Neutrophil (primary cell): ENCODE measurements around the gene SFXN5.

Experiments
- H3K27ac ChIP-seq: fragments of 200-600 bp; sonication (generic); 2 replicates; pipeline ENCODE4 v1.5.1; 2016; ENCODE audit warnings: mild to moderate bottlenecking, moderate library complexity
- H3K27me3 ChIP-seq: fragments of 200-600 bp; sonication (generic); 2 replicates; pipeline ENCODE4 v1.6.0; 2016; ENCODE audit warnings: mild to moderate bottlenecking
- H3K36me3 ChIP-seq: fragments of 200-600 bp; sonication (generic); 2 replicates; pipeline ENCODE4 v1.5.1; 2017
- H3K4me1 ChIP-seq, 2 experiments: fragments of 200-600 bp in 1 of 2; sonication (generic) in 1 of 2; 1 replicate in 1 of 2; 2 replicates in 1 of 2; pipeline versions ENCODE4 v1.5.1 to v1.6.1; 2013 to 2016; ENCODE audit warnings: low read depth in 1 of 2, low read length in 1 of 2, mild to moderate bottlenecking in 1 of 2, moderate library complexity in 1 of 2; ENCODE audit not compliant: control insufficient read depth in 1 of 2, insufficient read depth in 1 of 2
- H3K4me3 ChIP-seq, 2 experiments: fragments of 200-600 bp in 1 of 2; sonication (generic) in 1 of 2; 1 replicate in 1 of 2; 2 replicates in 1 of 2; pipeline ENCODE4 v1.5.1; 2013 to 2016; ENCODE audit warnings: low read depth in 1 of 2, low read length in 1 of 2, mild to moderate bottlenecking in 1 of 2, moderate library complexity in 1 of 2
- H3K9me3 ChIP-seq: fragments of 200-600 bp; sonication (generic); 2 replicates; pipeline ENCODE4 v1.5.1; 2016
- TF ChIP-seq, protein P1 (sequence below): fragments of 200-600 bp; sonication (generic); IDR thresholded peaks from 2 replicates; pipeline ENCODE4 v1.5.1; 2016; ENCODE audit warnings: antibody characterized with exemption

SFXN5 gene

DNA sequence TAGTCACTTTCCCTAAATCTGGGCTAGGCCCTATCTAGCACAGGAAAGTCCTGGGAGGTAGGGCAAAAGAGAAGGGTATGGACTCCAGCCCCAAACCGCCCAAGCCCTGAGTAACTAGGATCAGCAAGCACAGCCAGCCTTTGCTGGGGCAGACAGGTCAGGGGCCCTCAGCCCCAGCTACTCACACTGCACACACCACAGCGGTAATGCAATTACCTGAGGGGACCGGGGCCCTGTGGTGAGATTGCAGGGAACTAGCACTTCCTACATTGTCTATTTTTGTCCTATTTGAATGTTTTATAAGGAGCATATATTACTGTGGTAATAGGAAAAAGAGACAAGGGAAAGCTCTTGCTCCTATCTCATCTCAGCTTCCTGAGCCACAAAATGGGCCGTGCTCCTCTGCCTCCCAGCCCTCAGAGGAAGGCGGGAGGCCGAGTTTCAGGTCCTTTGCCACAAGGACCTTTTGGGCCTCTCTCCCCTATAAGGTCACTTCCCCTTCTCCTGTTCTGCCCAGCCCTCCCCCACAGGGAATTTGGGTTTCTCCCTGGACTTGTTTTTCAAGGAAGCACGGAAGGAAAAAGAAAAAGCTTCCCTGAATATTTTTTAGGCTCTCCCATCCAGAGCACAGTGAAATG, 20.8 kb upstream of the SFXN5 start:
- H3K9me3 ChIP-seq, result no peaks in the 10 kb centered on the region

DNA sequence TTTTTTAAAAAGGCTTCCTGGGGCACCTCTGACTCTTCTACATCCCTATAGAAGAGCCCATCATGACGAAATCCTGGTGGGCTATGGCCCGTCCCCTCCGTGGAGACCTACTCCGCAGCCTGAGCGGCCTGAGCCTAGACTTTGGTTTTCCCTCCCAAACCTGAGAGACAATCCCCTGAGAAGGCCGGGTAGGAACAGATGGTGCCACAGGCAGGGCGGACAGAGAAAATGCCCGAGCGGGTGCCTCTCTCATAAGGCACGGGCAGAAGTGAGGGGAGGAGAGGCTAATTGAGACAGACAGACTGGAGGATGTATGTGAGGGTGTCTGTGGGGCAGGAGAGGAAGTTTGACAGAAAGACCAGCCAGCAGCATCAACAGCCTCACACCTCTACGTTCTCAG, 20.2 kb upstream of the SFXN5 start:
- H3K4me1 ChIP-seq, result peaks cover 20 to 21% of the 10 kb centered on the region in 2 experiments
- TF ChIP-seq, protein P1, sequence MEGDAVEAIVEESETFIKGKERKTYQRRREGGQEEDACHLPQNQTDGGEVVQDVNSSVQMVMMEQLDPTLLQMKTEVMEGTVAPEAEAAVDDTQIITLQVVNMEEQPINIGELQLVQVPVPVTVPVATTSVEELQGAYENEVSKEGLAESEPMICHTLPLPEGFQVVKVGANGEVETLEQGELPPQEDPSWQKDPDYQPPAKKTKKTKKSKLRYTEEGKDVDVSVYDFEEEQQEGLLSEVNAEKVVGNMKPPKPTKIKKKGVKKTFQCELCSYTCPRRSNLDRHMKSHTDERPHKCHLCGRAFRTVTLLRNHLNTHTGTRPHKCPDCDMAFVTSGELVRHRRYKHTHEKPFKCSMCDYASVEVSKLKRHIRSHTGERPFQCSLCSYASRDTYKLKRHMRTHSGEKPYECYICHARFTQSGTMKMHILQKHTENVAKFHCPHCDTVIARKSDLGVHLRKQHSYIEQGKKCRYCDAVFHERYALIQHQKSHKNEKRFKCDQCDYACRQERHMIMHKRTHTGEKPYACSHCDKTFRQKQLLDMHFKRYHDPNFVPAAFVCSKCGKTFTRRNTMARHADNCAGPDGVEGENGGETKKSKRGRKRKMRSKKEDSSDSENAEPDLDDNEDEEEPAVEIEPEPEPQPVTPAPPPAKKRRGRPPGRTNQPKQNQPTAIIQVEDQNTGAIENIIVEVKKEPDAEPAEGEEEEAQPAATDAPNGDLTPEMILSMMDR, result no peak
- no peaks in the 10 kb centered on the region for H3K9me3 ChIP-seq
- no peak overlapping the region for H3K4me3 ChIP-seq
- peaks cover 4% of the 10 kb centered on the region for H3K27me3 ChIP-seq
- peak overlapping the region; percentile 63 for H3K27ac ChIP-seq
- no peaks in the 10 kb centered on the region for H3K36me3 ChIP-seq

More for the DNA sequence above, 20.8 kb upstream of the SFXN5 start:
- H3K36me3 ChIP-seq, result no peaks in the 10 kb centered on the region
- H3K27me3 ChIP-seq, result peaks cover 9% of the 10 kb centered on the region
- no peak overlapping the region for H3K4me3 ChIP-seq
- H3K27ac ChIP-seq, result peak overlapping the region; percentile 63
- H3K4me1 ChIP-seq, result peaks cover 20 to 21% of the 10 kb centered on the region in 2 experiments
- TF ChIP-seq, protein P1, result no peak

DNA sequence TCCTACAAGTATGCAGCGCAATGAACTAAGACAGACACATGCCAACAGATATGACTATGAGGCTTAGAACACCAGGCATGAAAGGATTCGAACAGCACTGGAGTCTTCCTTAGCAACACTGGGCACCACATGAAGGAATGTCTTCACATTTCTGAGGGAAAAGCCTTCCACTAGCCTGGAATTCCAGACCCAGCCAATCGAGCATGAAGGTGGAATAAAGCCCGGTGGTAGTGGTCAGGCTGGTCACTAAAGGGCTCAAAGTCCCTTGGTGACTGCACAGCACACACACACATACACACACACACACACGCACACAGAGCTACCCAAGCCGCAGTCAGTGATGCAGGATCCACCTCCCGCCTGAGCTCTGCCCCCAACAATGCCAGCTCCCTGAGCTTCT, 19.7 kb upstream of the SFXN5 start:
- Histone ChIP-seq H3K4me3 (no peak overlapping the region), H3K4me1 (peaks cover 20 to 21% of the 10 kb centered on the region in 2 experiments), H3K27ac (no peak overlapping the region), H3K27me3 (no peaks in the 10 kb centered on the region), H3K9me3 (no peaks in the 10 kb centered on the region), H3K36me3 (no peaks in the 10 kb centered on the region)
- TF ChIP-seq, protein P1, result no peak

DNA sequence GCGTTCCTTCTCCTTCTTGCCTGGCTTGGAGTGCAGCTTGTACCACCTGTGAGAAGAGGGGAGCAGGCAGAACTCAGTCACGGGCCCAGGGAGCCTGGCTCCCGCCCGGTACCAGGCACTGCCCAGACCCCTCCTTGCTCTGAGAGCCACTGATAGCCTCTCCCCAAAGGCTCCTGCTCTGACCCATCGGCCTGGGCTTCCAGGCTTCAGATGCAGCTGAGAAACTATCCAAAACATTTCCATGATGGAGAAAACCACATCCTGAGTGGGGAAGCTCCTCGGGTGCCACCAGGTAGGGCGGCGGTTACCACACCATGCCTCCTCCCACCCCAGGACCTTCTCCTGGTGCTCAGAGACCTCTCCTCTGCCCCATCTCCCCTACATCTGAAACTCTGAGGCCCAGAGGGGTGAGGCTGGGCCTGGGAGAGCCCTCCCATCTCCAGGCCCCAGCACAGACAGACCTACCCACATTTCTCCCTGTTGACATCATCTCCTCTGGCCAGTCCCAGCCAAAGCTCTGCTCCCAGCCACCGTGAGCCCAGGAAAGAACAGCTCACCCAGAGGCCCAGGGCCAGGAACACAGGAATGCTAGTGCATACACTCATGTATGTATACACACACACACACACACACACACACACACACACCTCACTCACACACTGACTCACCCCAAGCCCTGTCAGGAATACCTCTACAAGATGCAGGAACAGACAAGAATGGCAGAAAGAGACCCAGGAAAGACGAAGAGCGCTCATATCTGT, 17.9 kb upstream of the SFXN5 start:
- H3K27me3 ChIP-seq, result no peaks in the 10 kb centered on the region
- no peak overlapping the region for H3K4me3 ChIP-seq
- no peaks in the 10 kb centered on the region for H3K9me3 ChIP-seq
- no peaks in the 10 kb centered on the region for H3K36me3 ChIP-seq
- peaks cover 20 to 21% of the 10 kb centered on the region in 2 experiments for H3K4me1 ChIP-seq
- TF ChIP-seq, protein P1, result no peak
- H3K27ac ChIP-seq, result no peak overlapping the region

DNA sequence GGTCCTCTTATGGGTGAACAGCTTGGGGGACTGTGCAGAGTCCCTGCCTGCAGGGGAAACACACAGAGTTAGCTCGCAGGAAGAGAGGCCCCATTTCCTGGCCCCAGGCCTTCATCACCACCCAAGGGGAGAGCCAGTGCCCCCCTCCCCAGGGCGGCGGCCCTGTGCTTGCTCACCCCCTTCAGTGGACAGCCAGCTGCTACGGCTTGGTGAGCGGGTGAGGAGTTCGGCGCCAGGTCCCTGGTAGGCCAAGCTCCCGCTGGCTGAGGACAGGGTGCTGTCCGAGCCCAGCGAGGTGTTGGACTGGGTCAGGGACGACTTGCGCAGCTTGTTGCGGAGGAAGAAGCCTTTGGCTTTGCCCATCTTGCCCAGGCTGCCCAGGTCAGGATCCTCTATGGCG, 17.2 kb upstream of the SFXN5 start:
- peaks cover 20 to 21% of the 10 kb centered on the region in 2 experiments for H3K4me1 ChIP-seq
- no peaks in the 10 kb centered on the region for H3K27me3 ChIP-seq
- H3K9me3 ChIP-seq, result no peaks in the 10 kb centered on the region
- no peak overlapping the region for H3K27ac ChIP-seq
- TF ChIP-seq, protein P1, result no peak
- H3K36me3 ChIP-seq, result no peaks in the 10 kb centered on the region
- no peak overlapping the region for H3K4me3 ChIP-seq
